IMR-90 (cell line): Measurements from ENCODE around the gene STAT3.

Source experiments
- FOS ChIP-seq: fragments of 150-350 bp; IDR thresholded peaks from 2 replicates; pipeline ENCODE4 v1.6.1; 2016; ENCODE audit warnings: low read depth, low read length
- MAFK ChIP-seq: IDR thresholded peaks from 2 replicates; pipeline ENCODE4 v1.6.1; 2012; ENCODE audit warnings: low read depth, low read length, improper control_type of control experiment
- POLR2A ChIP-seq: IDR thresholded peaks from 2 replicates; pipeline ENCODE4 v1.6.1; 2012; ENCODE audit warnings: mild to moderate bottlenecking, low read depth, low read length
- RFX5 ChIP-seq: IDR thresholded peaks from 2 replicates; pipeline ENCODE4 v1.8.0; 2012; ENCODE audit warnings: low read depth, mild to moderate bottlenecking, low read length, moderate library complexity
- USF2 ChIP-seq: fragments of 150-350 bp; IDR thresholded peaks from 2 replicates; pipeline ENCODE4 v1.6.1; 2017; ENCODE audit warnings: mild to moderate bottlenecking, antibody characterized with exemption, low read length, low read depth
- TF ChIP-seq, protein P1 (sequence below): conservative IDR thresholded peaks from 2 replicates; pipeline ENCODE4 v1.5.1; 2012; ENCODE audit warnings: mild to moderate bottlenecking, low read depth, low read length, improper control_type of control experiment

- TF ChIP-seq FOS (no peak), POLR2A (no peak), USF2 (no peak), MAFK (no peak), RFX5 (no peak)
- TF ChIP-seq, protein P1, sequence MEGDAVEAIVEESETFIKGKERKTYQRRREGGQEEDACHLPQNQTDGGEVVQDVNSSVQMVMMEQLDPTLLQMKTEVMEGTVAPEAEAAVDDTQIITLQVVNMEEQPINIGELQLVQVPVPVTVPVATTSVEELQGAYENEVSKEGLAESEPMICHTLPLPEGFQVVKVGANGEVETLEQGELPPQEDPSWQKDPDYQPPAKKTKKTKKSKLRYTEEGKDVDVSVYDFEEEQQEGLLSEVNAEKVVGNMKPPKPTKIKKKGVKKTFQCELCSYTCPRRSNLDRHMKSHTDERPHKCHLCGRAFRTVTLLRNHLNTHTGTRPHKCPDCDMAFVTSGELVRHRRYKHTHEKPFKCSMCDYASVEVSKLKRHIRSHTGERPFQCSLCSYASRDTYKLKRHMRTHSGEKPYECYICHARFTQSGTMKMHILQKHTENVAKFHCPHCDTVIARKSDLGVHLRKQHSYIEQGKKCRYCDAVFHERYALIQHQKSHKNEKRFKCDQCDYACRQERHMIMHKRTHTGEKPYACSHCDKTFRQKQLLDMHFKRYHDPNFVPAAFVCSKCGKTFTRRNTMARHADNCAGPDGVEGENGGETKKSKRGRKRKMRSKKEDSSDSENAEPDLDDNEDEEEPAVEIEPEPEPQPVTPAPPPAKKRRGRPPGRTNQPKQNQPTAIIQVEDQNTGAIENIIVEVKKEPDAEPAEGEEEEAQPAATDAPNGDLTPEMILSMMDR, result no peak
These were observed 120.0 kb downstream of the STAT3 start for GRCh38 chr17:42268236-42268635.
